Neural crest cell (in vitro differentiated cells): Measurements from ENCODE around the gene RTN4. TPM values are rescaled to one million over a fixed set of nuclear protein-coding genes. Genes with fewer than 3 reads are reported as not detected.
"Not testable (repeated sequence)": the region's sequence is repeated elsewhere in the genome, so short reads cannot be mapped to it uniquely, and the experiment has no call there.

ENCODE experiments used
- DNase-seq: peaks from one replicate; pipeline ENCODE4 v3.0.0; 2021; ENCODE audit warnings: low read depth, mixed read lengths, low spot score
- H3K27ac Mint-ChIP-seq: one replicate; pipeline ENCODE4 v1.8.0; 2021; ENCODE audit warnings: mild to moderate bottlenecking, mixed read lengths; ENCODE audit not compliant: unreplicated experiment
- H3K27me3 Mint-ChIP-seq: 2 replicates; pipeline ENCODE4 v1.8.0; 2021; ENCODE audit warnings: low read depth, mild to moderate bottlenecking, mixed read lengths
- H3K36me3 Mint-ChIP-seq: 2 replicates; pipeline ENCODE4 v1.8.0; 2021; ENCODE audit warnings: low read depth, mild to moderate bottlenecking, mixed read lengths
- H3K4me1 Mint-ChIP-seq: 2 replicates; pipeline ENCODE4 v1.8.0; 2021; ENCODE audit warnings: mixed read lengths
- H3K4me3 Mint-ChIP-seq: one replicate; pipeline ENCODE4 v1.8.0; 2021; ENCODE audit warnings: mild to moderate bottlenecking, mixed read lengths
- H3K9me3 Mint-ChIP-seq: 2 replicates; pipeline ENCODE4 v1.8.0; 2021; ENCODE audit warnings: mixed read lengths
- CTCF ChIP-seq: fragments of 200-600 bp; sonication (generic); conservative IDR thresholded peaks from 2 replicates; pipeline ENCODE4 v1.5.0; 2021; ENCODE audit warnings: antibody characterized with exemption, mild to moderate bottlenecking
- total RNA-seq: library from RNA; stranded (reverse); gene quantifications from 2 replicates; pipeline ENCODE4 v1.2.1, GENCODE V29; 2021

RTN4 gene
- total RNA-seq, 1 donor from 2014 or later = 204 TPM

- no peak for TF ChIP-seq CTCF
- Mint-ChIP-seq H3K9me3 (no peaks in the 10 kb centered on the region), H3K27ac (no peak overlapping the region), H3K4me1 (peaks cover 4% of the 10 kb centered on the region), H3K36me3 (no peaks in the 10 kb centered on the region), H3K4me3 (no peak overlapping the region), H3K27me3 (no peaks in the 10 kb centered on the region)
- DNase-seq = no peak
Measured at GRCh38 chr2:55093381-55093780, 43.1 kb upstream of the RTN4 start.

- Mint-ChIP-seq H3K27ac (no peak overlapping the region), H3K9me3 (no peaks in the 10 kb centered on the region), H3K4me1 (peaks cover 4% of the 10 kb centered on the region), H3K36me3 (no peaks in the 10 kb centered on the region), H3K27me3 (no peaks in the 10 kb centered on the region), H3K4me3 (no peak overlapping the region)
- DNase-seq = no peak
- TF ChIP-seq CTCF = no peak
Measured at GRCh38 chr2:55092439-55092838, 42.2 kb upstream of the RTN4 start.

GRCh38 chr2:55091681-55092080, 41.4 kb upstream of the RTN4 start:
- H3K4me1 Mint-ChIP-seq, H3K27ac Mint-ChIP-seq, H3K4me3 Mint-ChIP-seq, H3K27me3 Mint-ChIP-seq, H3K9me3 Mint-ChIP-seq, DNase-seq, H3K36me3 Mint-ChIP-seq: not testable (repeated sequence)

- Mint-ChIP-seq H3K4me3 (no peak overlapping the region), H3K36me3 (no peaks in the 10 kb centered on the region), H3K27ac (no peak overlapping the region), H3K9me3 (no peaks in the 10 kb centered on the region), H3K27me3 (no peaks in the 10 kb centered on the region), H3K4me1 (peaks cover 4% of the 10 kb centered on the region)
- DNase-seq = no peak
- TF ChIP-seq CTCF = no peak
Measured at GRCh38 chr2:55090702-55091101, 40.5 kb upstream of the RTN4 start.

- Mint-ChIP-seq H3K4me1 (peaks cover 4% of the 10 kb centered on the region), H3K27me3 (no peaks in the 10 kb centered on the region), H3K4me3 (no peak overlapping the region), H3K27ac (no peak overlapping the region), H3K36me3 (no peaks in the 10 kb centered on the region), H3K9me3 (no peaks in the 10 kb centered on the region)
- no peak for TF ChIP-seq CTCF
- no peak for DNase-seq
Measured at GRCh38 chr2:55089726-55090125, 39.5 kb upstream of the RTN4 start.

- Mint-ChIP-seq H3K4me1 (peaks cover under 1% of the 10 kb centered on the region), H3K36me3 (no peaks in the 10 kb centered on the region), H3K9me3 (no peaks in the 10 kb centered on the region), H3K27me3 (no peaks in the 10 kb centered on the region), H3K27ac (no peak overlapping the region), H3K4me3 (no peak overlapping the region)
- no peak for TF ChIP-seq CTCF
- DNase-seq = no peak
Measured at GRCh38 chr2:55088400-55088799, 38.1 kb upstream of the RTN4 start.
